HG03097 (cell line): ENCODE data around the gene CNTFR.

Source experiments
- ATAC-seq: cut with Tn5 transposase; IDR thresholded peaks from one replicate; pipeline ENCODE4 v1.9.1; 2021; ENCODE audit not compliant: unreplicated experiment, low FRiP score

CNTFR gene

GRCh38 chr9:34557426-34558321 is 31.9 kb downstream of the CNTFR start:
- no peak for ATAC-seq

- no peak for ATAC-seq
Measured at GRCh38 chr9:34556949-34557348, 32.6 kb downstream of the CNTFR start.

- ATAC-seq, result no peak
Measured at GRCh38 chr9:34555936-34556525, 33.5 kb downstream of the CNTFR start.

GRCh38 chr9:34555500-34555899 is 34.0 kb downstream of the CNTFR start:
- no peak for ATAC-seq

- no peak for ATAC-seq
Measured at GRCh38 chr9:34555002-34555348, 34.5 kb downstream of the CNTFR start.

GRCh38 chr9:34554211-34555001 is 35.1 kb downstream of the CNTFR start:
- ATAC-seq, result no peak

GRCh38 chr9:34553511-34554021 is 36.0 kb downstream of the CNTFR start:
- ATAC-seq, result no peak

- no peak for ATAC-seq
Measured at GRCh38 chr9:34552986-34553385, 36.5 kb downstream of the CNTFR start.

- no peak for ATAC-seq
Measured at GRCh38 chr9:34552606-34552981, 36.9 kb downstream of the CNTFR start.

- no peak for ATAC-seq
Measured at GRCh38 chr9:34551751-34552605, 37.5 kb downstream of the CNTFR start.

GRCh38 chr9:34550681-34551270 is 38.7 kb downstream of the CNTFR start:
- ATAC-seq, result no peak

- no peak for ATAC-seq
Measured at GRCh38 chr9:34550016-34550680, 39.4 kb downstream of the CNTFR start.

- no peak for ATAC-seq
Measured at GRCh38 chr9:34549407-34549732, 40.2 kb downstream of the CNTFR start.

- no peak for ATAC-seq
Measured at GRCh38 chr9:34547960-34548611, 41.4 kb downstream of the CNTFR start.

GRCh38 chr9:34546834-34547827 is 42.4 kb downstream of the CNTFR start:
- ATAC-seq, result no peak

- ATAC-seq, result no peak
Measured at GRCh38 chr9:34546102-34546833, 43.3 kb downstream of the CNTFR start.

- ATAC-seq, result no peak
Measured at GRCh38 chr9:34545497-34545896, 44.0 kb downstream of the CNTFR start.
